ENCODE results near the gene VAV3.

Gene VAV3

DNA sequence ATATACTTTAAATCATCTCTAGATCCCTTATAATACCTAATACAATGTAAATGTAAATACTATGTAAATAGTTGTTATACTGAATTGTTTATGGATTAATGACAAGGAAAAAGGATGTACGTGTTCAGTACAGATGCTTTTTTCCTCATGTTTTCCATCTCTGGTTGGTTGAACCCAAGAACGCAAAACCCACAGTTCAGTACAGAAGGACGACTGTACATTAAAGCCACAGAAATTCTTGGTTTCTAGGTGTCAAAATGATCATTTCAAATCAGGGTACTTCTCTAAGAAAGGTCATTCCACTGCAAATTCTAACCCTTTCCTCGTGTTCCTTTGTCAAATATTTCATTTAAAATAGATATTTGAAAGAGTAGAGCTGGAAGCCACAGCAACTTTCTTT is 158.1 kb downstream of the VAV3 start:
- no peak for DNase-seq (ENCODE audit: low spot score)
- in situ Hi-C loops (cut with MboI; ENCODE audit: low pct_unique_long_range_greater_than_20kb, low sequenced_read_pairs, unreplicated experiment): no loop called here
- TF ChIP-seq, protein P1, sequence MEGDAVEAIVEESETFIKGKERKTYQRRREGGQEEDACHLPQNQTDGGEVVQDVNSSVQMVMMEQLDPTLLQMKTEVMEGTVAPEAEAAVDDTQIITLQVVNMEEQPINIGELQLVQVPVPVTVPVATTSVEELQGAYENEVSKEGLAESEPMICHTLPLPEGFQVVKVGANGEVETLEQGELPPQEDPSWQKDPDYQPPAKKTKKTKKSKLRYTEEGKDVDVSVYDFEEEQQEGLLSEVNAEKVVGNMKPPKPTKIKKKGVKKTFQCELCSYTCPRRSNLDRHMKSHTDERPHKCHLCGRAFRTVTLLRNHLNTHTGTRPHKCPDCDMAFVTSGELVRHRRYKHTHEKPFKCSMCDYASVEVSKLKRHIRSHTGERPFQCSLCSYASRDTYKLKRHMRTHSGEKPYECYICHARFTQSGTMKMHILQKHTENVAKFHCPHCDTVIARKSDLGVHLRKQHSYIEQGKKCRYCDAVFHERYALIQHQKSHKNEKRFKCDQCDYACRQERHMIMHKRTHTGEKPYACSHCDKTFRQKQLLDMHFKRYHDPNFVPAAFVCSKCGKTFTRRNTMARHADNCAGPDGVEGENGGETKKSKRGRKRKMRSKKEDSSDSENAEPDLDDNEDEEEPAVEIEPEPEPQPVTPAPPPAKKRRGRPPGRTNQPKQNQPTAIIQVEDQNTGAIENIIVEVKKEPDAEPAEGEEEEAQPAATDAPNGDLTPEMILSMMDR (IDR thresholded peaks at IDR 0.05; ENCODE audit: extremely low read depth, insufficient read depth, missing control alignments): no peak

DNA sequence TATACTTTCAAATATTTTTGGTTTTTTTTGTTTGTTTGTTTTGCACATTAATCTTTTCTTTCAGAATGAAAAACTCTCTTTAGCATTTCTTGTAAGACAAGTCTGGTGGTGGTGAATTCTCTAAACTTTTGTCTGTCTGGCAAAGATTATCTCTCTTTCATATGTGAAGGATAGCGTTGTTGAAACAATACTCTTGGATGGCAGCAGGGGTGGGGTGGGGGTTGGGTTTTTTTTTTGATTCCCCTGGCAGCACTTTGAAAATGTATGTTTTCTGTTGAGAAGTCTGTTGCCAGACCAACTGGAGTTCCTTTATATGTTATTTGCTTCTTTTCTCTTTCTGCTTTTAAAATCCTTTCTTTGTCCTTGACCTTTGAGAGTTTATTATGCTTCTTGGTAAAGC is 160.2 kb downstream of the VAV3 start:
- in situ Hi-C loops (cut with MboI; ENCODE audit: low pct_unique_long_range_greater_than_20kb, low sequenced_read_pairs, unreplicated experiment): no loop called here
- TF ChIP-seq, protein P1 (IDR thresholded peaks at IDR 0.05; ENCODE audit: extremely low read depth, insufficient read depth, missing control alignments): no peak
- DNase-seq (ENCODE audit: low spot score): no peak

DNA sequence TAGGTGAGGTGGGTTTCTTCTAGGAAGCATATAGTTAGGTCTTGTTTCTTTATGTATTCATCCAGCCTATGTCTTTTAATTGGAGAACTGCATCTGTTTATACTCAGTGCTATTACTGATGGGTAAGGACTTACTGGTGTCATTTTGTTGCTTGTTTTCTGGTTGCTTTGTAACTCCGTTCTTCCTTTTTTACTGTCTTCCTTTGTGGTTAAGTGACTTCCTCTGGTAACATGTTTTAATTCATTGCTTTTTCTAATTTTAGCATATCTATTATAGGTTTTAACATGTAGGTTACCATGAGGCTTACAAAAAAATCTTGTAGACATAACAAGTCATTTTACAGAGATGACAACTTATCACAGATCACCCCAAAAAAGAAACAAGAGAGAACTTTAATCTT is 160.8 kb downstream of the VAV3 start:
- TF ChIP-seq, protein P1 (IDR thresholded peaks at IDR 0.05; ENCODE audit: extremely low read depth, insufficient read depth, missing control alignments): no peak
- no peak for DNase-seq (ENCODE audit: low spot score)

DNA sequence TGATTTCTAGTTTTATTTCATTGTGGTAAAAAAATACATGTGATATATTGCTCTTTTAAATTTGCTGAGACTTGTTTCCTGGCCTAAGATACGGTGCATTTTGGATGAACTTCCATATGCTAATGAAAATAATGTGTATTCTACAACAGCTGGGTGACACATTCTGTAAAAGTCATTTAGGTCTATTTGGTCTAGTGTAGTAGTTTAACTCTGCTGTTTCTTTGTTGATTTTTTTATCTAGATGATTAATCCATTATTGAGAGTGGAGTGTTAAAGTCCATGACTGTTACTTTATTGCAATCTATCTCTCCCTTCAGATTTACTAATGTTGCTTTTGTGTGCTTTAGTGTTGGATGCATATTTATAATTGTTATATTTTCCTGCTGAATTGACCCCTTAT is 161.4 kb downstream of the VAV3 start:
- in situ Hi-C loops (cut with MboI; ENCODE audit: low pct_unique_long_range_greater_than_20kb, low sequenced_read_pairs, unreplicated experiment): no loop called here
- no peak for DNase-seq (ENCODE audit: low spot score)
- TF ChIP-seq, protein P1 (IDR thresholded peaks at IDR 0.05; ENCODE audit: extremely low read depth, insufficient read depth, missing control alignments): no peak

More for the DNA sequence above, 160.8 kb downstream of the VAV3 start:
- in situ Hi-C loops (cut with MboI; ENCODE audit: low pct_unique_long_range_greater_than_20kb, low sequenced_read_pairs, unreplicated experiment): no loop called here

DNA sequence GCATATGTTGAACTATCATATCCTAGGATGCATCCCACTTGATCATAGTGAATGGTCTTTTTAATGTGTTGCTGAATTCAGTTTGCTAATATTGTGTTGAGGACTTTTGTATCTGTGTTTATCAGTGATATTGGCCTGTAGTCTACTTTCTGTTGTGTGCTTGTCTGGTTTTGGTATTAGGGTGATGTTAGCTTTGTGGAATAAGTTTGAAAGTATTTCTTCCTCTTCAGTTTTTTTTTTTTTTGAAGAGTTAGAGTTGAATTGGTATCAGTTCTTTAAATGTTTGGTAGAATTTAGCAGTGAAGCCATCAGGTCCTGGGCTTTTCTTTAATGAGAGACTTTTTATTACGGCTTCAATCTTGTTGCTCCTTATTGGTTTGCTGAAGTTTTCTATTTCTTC is 162.3 kb downstream of the VAV3 start:
- in situ Hi-C loops (cut with MboI; ENCODE audit: low pct_unique_long_range_greater_than_20kb, low sequenced_read_pairs, unreplicated experiment): no loop called here
- DNase-seq (ENCODE audit: low spot score): no peak
- TF ChIP-seq, protein P1 (IDR thresholded peaks at IDR 0.05; ENCODE audit: extremely low read depth, insufficient read depth, missing control alignments): no peak

DNA sequence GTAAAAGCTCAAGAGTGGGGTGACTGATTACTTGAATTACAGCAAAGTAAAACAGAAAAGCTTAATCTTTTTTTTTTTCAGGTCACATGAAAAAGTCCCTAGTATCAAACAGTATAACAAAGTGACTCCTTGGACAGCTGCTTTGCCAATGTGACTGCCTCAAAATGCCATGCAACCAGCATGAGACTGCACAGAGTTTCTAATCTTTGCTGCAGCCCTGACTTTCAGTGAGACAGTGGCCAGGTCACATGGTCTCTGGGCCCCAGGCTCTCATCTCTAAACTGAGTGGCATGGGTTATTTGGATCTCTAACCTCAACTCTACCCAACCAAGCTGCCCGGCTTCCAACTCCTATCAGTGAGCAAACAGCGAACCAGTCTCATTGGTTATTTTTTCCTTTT is 169.0 kb downstream of the VAV3 start:
- in situ Hi-C loops (cut with MboI; ENCODE audit: low pct_unique_long_range_greater_than_20kb, low sequenced_read_pairs, unreplicated experiment): no loop called here
- TF ChIP-seq, protein P1 (IDR thresholded peaks at IDR 0.05; ENCODE audit: extremely low read depth, insufficient read depth, missing control alignments): no peak
- DNase-seq (ENCODE audit: low spot score): no peak

DNA sequence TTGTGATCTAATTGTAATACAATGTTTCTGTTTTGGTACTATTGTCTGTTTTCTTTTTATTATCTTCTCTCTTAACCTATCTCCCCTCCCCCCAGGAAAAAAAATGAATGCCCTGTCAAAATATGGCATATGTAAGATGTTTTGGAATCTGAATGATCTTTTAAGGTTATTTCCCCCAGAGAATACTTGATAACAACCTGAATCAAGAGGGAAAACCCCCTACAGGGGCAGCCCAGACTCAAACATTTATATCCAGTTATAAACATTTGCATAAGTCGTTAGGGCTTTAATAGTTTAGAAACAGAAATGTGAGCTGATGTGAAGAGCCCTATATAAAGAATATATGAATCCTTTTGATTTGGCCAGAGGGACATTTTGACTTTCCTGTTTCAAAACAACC is 169.5 kb downstream of the VAV3 start:
- TF ChIP-seq, protein P1 (IDR thresholded peaks at IDR 0.05; ENCODE audit: extremely low read depth, insufficient read depth, missing control alignments): no peak
- DNase-seq (ENCODE audit: low spot score): no peak
- in situ Hi-C loops (cut with MboI; ENCODE audit: low pct_unique_long_range_greater_than_20kb, low sequenced_read_pairs, unreplicated experiment): no loop called here

Measured in GM13977 (cell line).